SK-N-SH (cell line): Measurements from ENCODE around the gene BMP7. TPM values are rescaled to one million over a fixed set of nuclear protein-coding genes. Genes with fewer than 3 reads are reported as not detected.

Source experiments
- CTCF ChIA-PET: fragments of 300-600, 350-600 bp; formaldehyde crosslinking; extraction: SDS; loops from one replicate; lab custom pipeline; 2021; lab: Yijun Ruan, JAX
- POLR2A ChIA-PET: fragments of 350-600 bp; sonication (Branson Sonifier 250); formaldehyde crosslinking; extraction: SDS; loops from one replicate; lab custom pipeline; 2020; ENCODE audit warnings: antibody characterized with exemption, inconsistent platforms; lab: Yijun Ruan, JAX
- DNase-seq: peaks from one replicate; pipeline ENCODE4 v3.0.0; 2012
- H2AFZ ChIP-seq: fragments of 200-600 bp; sonication (generic); 2 replicates; pipeline ENCODE4 v1.8.1; 2016; ENCODE audit warnings: antibody characterized with exemption, mild to moderate bottlenecking, low read depth
- H3F3A ChIP-seq: fragments of 200-600 bp; sonication (generic); replicated peaks from 2 replicates; pipeline ENCODE3; 2016; ENCODE audit warnings: antibody characterized with exemption, mild to moderate bottlenecking; ENCODE audit not compliant: insufficient read depth
- H3K27ac ChIP-seq, 2 experiments: fragments of 200-500 bp in 1 of 2; fragments of 200-600 bp in 1 of 2; sonication (Bioruptor generic) in 1 of 2; sonication (generic), shearing (Covaris generic) in 1 of 2; 2 replicates each; pipeline versions ENCODE4 v1.5.1 to v1.6.1; 2014 to 2016; ENCODE audit warnings: low read depth in 2 of 2, inconsistent platforms in 1 of 2, low read length in 1 of 2, mild to moderate bottlenecking in 1 of 2, mixed read lengths in 1 of 2
- H3K27me3 ChIP-seq: fragments of 200-600 bp; sonication (generic), shearing (Covaris generic); 2 replicates; pipeline ENCODE4 v1.6.1; 2016; ENCODE audit warnings: mixed run types; ENCODE audit not compliant: insufficient read depth
- H3K36me3 ChIP-seq, 2 experiments: fragments of 200-500 bp in 1 of 2; fragments of 200-600 bp in 1 of 2; sonication (Bioruptor generic) in 1 of 2; sonication (generic) in 1 of 2; replicated peaks in 1 of 2; 2 replicates each; pipeline versions ENCODE3 to v1.5.1; 2014 to 2016; ENCODE audit warnings: low read length in 1 of 2, mild to moderate bottlenecking in 1 of 2; ENCODE audit not compliant: insufficient read depth in 2 of 2, control insufficient read depth in 1 of 2
- H3K4me1 ChIP-seq, 2 experiments: fragments of 200-500 bp in 1 of 2; fragments of 200-600 bp in 1 of 2; sonication (Bioruptor generic) in 1 of 2; sonication (generic), shearing (Covaris generic) in 1 of 2; 2 replicates each; pipeline versions ENCODE4 v1.5.1 to v1.6.1; 2014 to 2016; ENCODE audit warnings: low read depth in 1 of 2, low read length in 1 of 2, mixed run types in 1 of 2; ENCODE audit not compliant: insufficient read depth in 2 of 2, control insufficient read depth in 1 of 2
- H3K4me2 ChIP-seq: fragments of 200-600 bp; sonication (generic), shearing (Covaris generic); 2 replicates; pipeline ENCODE4 v1.6.1; 2017; ENCODE audit warnings: mixed run types
- H3K4me3 ChIP-seq, 2 experiments: fragments of 200-500 bp in 1 of 2; fragments of 200-600 bp in 1 of 2; sonication (Bioruptor generic) in 1 of 2; sonication (generic), shearing (Covaris generic) in 1 of 2; 2 replicates each; pipeline versions ENCODE4 v1.5.1 to v1.8.1; 2014 to 2016; ENCODE audit warnings: low read depth in 2 of 2, inconsistent platforms in 1 of 2, low read length in 1 of 2, mild to moderate bottlenecking in 1 of 2, mixed read lengths in 1 of 2, moderate library complexity in 1 of 2
- H3K79me2 ChIP-seq: fragments of 200-600 bp; sonication (generic); 2 replicates; pipeline ENCODE4 v1.8.1; 2017; ENCODE audit warnings: mild to moderate bottlenecking; ENCODE audit not compliant: insufficient read depth
- H3K9ac ChIP-seq: fragments of 200-600 bp; sonication (generic); 2 replicates; pipeline ENCODE4 v1.6.1; 2017; ENCODE audit warnings: mixed run types
- H3K9me2 ChIP-seq: fragments of 200-600 bp; sonication (generic); 2 replicates; pipeline ENCODE4 v1.6.1; 2017; ENCODE audit warnings: mixed run types
- H3K9me3 ChIP-seq: fragments of 200-600 bp; sonication (generic); 2 replicates; pipeline ENCODE4 v1.6.1; 2017; ENCODE audit warnings: mixed run types, mild to moderate bottlenecking, moderate library complexity
- H4K20me1 ChIP-seq: fragments of 200-600 bp; sonication (generic); 2 replicates; pipeline ENCODE4 v1.6.1; 2017; ENCODE audit warnings: mild to moderate bottlenecking, mixed run types; ENCODE audit not compliant: insufficient read depth
- CHD2 ChIP-seq: fragments of 150-350 bp; IDR thresholded peaks from 2 replicates; pipeline ENCODE4 v1.6.1; 2018; ENCODE audit warnings: low read length; ENCODE audit not compliant: partially characterized antibody
- ELF1 ChIP-seq: IDR thresholded peaks from 2 replicates; pipeline ENCODE4 v1.4.0; 2012
- EP300 ChIP-seq, 2 experiments: IDR thresholded peaks; 2 replicates each; pipeline versions ENCODE4 v1.4.0 to v1.6.1; 2012; ENCODE audit warnings: borderline replicate concordance in 1 of 2, low read depth in 1 of 2, low read length in 1 of 2
- EZH2phosphoT487 ChIP-seq: fragments of 200-600 bp; sonication (generic); IDR thresholded peaks from 2 replicates; pipeline ENCODE4 v1.6.1; 2017; ENCODE audit warnings: low read depth, mixed run types, mild to moderate bottlenecking, antibody characterized with exemption, moderate library complexity, borderline replicate concordance
- FOSL2 ChIP-seq: IDR thresholded peaks from 2 replicates; pipeline ENCODE4 v1.4.0; 2012; ENCODE audit warnings: low read depth, mild to moderate bottlenecking, moderate library complexity, borderline replicate concordance
- FOXJ3 ChIP-seq: sonication (generic); formaldehyde crosslinking; IDR thresholded peaks from 2 replicates; pipeline ENCODE4 v1.5.1; 2020; ENCODE audit warnings: mild to moderate bottlenecking, missing genetic modification reagents
- FOXM1 ChIP-seq: IDR thresholded peaks from 2 replicates; pipeline ENCODE4 v1.4.0; 2012; ENCODE audit warnings: low read depth, mild to moderate bottlenecking
- GATA2 ChIP-seq: sonication (generic); formaldehyde crosslinking; IDR thresholded peaks from 2 replicates; pipeline ENCODE4 v1.5.0; 2020; ENCODE audit warnings: mild to moderate bottlenecking, missing genetic modification reagents
- MEF2A ChIP-seq: IDR thresholded peaks from 2 replicates; pipeline ENCODE4 v1.4.0; 2012; ENCODE audit warnings: low read depth, borderline replicate concordance
- NRF1 ChIP-seq: IDR thresholded peaks from 2 replicates; pipeline ENCODE4 v1.6.1; 2012; ENCODE audit warnings: low read depth, mild to moderate bottlenecking, low read length
- POLR2AphosphoS5 ChIP-seq: IDR thresholded peaks from 2 replicates; pipeline ENCODE4 v1.6.1; 2012; ENCODE audit warnings: low read depth, low read length
- RCOR1 ChIP-seq: fragments of 150-350 bp; IDR thresholded peaks from 2 replicates; pipeline ENCODE4 v1.6.1; 2017; ENCODE audit warnings: antibody characterized with exemption, low read length
- SIN3A ChIP-seq: IDR thresholded peaks from 2 replicates; pipeline ENCODE4 v1.6.1; 2012; ENCODE audit warnings: low read depth, mild to moderate bottlenecking, low read length, moderate library complexity, borderline replicate concordance
- SMC3 ChIP-seq: IDR thresholded peaks from 2 replicates; pipeline ENCODE4 v1.6.1; 2012; ENCODE audit warnings: low read depth, low read length, improper control_type of control experiment
- WGBS: methylation state at CpG from one replicate; pipeline ENCODE4 v1.1.6; 2017; ENCODE audit warnings: low lambda C conversion rate; 5-methylcytosine and 5-hydroxymethylcytosine counted together
- polyA plus RNA-seq, 3 experiments: library from polyadenylated mRNA; depleted of rRNA; stranded (reverse); fragments of >200 nt; gene quantifications; 2 replicates each; pipeline ENCODE4 v1.2.3, GENCODE V29; 2012
- TF ChIP-seq, protein P1 (sequence below): IDR thresholded peaks from 2 replicates; pipeline ENCODE4 v1.4.0; 2012; ENCODE audit warnings: low read depth, borderline replicate concordance
- TF ChIP-seq, protein P2 (sequence below): fragments of 150-350 bp; IDR thresholded peaks from 2 replicates; pipeline ENCODE4 v1.6.1; 2017; ENCODE audit warnings: antibody characterized with exemption, low read length, low read depth, borderline replicate concordance

BMP7 gene
- polyA plus RNA-seq, 1 of the 3 experiments (the other 2 are of a cell fraction): not detected

DNA sequence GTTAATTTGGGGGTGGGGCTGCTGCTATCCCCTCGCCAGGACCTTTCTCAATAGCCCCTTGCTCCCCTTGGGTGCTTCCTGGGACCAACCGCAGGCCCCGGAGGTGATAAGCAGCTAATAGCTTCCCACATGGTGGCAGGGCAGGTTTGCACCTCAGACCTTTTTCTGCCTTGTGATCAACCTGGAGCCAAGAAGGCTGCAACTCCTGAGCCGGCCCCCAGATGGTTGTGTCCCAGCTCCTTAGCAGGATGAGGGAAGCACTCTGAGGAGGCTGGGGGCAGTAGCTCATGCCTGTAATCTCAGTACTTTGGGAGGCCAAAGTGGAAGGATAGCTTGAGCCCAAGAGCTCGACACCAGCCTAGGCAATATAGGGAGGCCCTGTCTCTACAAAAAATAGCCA, 85.5 kb downstream of the BMP7 start:
- H3F3A ChIP-seq: no peaks in the 10 kb centered on the region
- no peaks in the 10 kb centered on the region for H3K79me2 ChIP-seq
- no peaks in the 10 kb centered on the region for H3K36me3 ChIP-seq
- no peaks in the 10 kb centered on the region for H4K20me1 ChIP-seq
- H3K9ac ChIP-seq: no peak overlapping the region
- POLR2A ChIA-PET: no interaction called here
- no peaks in the 10 kb centered on the region for H3K9me2 ChIP-seq
- DNase-seq: no peak
- H3K27ac ChIP-seq: no peak overlapping the region
- 24% methylated on average over 3 of the region's 5 CpGs for WGBS
- TF ChIP-seq NRF1 (no peak), FOSL2 (no peak), EZH2phosphoT487 (no peak), ELF1 (no peak), FOXJ3 (no peak), MEF2A (no peak), RCOR1 (no peak), SMC3 (no peak), SIN3A (no peak), POLR2AphosphoS5 (no peak), GATA2 (CRISPR knock-in tag) (no peak)
- TF ChIP-seq, protein P1, sequence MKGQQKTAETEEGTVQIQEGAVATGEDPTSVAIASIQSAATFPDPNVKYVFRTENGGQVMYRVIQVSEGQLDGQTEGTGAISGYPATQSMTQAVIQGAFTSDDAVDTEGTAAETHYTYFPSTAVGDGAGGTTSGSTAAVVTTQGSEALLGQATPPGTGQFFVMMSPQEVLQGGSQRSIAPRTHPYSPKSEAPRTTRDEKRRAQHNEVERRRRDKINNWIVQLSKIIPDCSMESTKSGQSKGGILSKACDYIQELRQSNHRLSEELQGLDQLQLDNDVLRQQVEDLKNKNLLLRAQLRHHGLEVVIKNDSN: no peak
- TF ChIP-seq, protein P2, sequence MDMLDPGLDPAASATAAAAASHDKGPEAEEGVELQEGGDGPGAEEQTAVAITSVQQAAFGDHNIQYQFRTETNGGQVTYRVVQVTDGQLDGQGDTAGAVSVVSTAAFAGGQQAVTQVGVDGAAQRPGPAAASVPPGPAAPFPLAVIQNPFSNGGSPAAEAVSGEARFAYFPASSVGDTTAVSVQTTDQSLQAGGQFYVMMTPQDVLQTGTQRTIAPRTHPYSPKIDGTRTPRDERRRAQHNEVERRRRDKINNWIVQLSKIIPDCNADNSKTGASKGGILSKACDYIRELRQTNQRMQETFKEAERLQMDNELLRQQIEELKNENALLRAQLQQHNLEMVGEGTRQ: no peak
- H3K27me3 ChIP-seq: no peaks in the 10 kb centered on the region
- H2AFZ ChIP-seq: no peak overlapping the region
- CTCF ChIA-PET: interaction anchor here (1.1 to 1.7 kb wide), 4 partner anchors 16 to 166 kb away, joined by 3 to 6 read pairs (median 3); no protein-coding TSS in a partner anchor
- no peaks in the 10 kb centered on the region for H3K4me1 ChIP-seq
- no peak overlapping the region for H3K4me2 ChIP-seq
- no peak overlapping the region for H3K4me3 ChIP-seq
- H3K9me3 ChIP-seq: no peaks in the 10 kb centered on the region

- Histone ChIP-seq H3K4me1 (no peaks in the 10 kb centered on the region), H3K27ac (no peak overlapping the region), H3K9ac (no peak overlapping the region), H3K36me3 (no peaks in the 10 kb centered on the region), H3K79me2 (no peaks in the 10 kb centered on the region), H3K4me2 (no peak overlapping the region), H3K4me3 (no peak overlapping the region), H3K9me3 (no peaks in the 10 kb centered on the region), H3K9me2 (no peaks in the 10 kb centered on the region), H4K20me1 (no peaks in the 10 kb centered on the region), H3F3A (no peaks in the 10 kb centered on the region), H3K27me3 (no peaks in the 10 kb centered on the region), H2AFZ (no peak overlapping the region)
- POLR2A ChIA-PET: no interaction called here
- CTCF ChIA-PET: interaction anchor here (1.0 to 1.7 kb wide), 3 partner anchors 20 to 165 kb away, joined by 3 to 6 read pairs (median 3); no protein-coding TSS in a partner anchor
- 60% methylated on average over 8 of the region's 10 CpGs for WGBS
- DNase-seq: no peak
- TF ChIP-seq EP300 (IDR thresholded peaks at IDR 0.05; ENCODE audit: borderline replicate concordance in 1 of 2, low read depth in 1 of 2, low read length in 1 of 2) (no peak), ELF1 (no peak), NRF1 (no peak), MEF2A (no peak), CHD2 (no peak), SMC3 (no peak), FOXM1 (no peak), FOXJ3 (no peak)
Observed at GRCh38 chr20:57180387-57180786, 86.1 kb downstream of the BMP7 start.
